GM19351 (cell line): ENCODE data around the gene HP.

ENCODE experiments used
- ATAC-seq: cut with Tn5 transposase; IDR thresholded peaks from one replicate; pipeline ENCODE4 v1.9.1; 2021; ENCODE audit warnings: mild to moderate bottlenecking, moderate library complexity; ENCODE audit not compliant: unreplicated experiment

Gene HP

GRCh38 chr16:72084445-72084844 lies 30.1 kb downstream of the HP start:
- ATAC-seq: no peak

GRCh38 chr16:72085002-72085401 lies 30.7 kb downstream of the HP start:
- no peak for ATAC-seq

DNA sequence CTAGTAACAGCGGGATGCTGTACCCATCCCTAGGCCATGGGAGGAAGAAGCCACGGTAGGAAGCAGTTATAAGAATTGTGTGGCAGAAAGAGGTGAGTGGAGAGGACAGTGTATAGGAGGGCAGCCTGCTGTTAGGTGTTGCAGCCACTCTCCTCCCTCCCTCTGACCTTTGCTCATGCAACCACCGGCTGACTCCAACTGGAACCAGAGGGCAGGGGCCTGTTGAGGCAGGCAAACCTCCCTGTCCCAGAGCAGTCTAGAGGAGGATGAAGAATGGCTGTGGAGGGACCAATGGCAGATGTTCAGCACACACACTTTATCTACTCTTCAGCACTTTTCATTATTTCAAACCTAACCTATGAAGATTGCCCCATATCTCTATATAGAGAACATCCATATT lies 36.9 kb downstream of the HP start:
- ATAC-seq: no peak

- peak; percentile 27 for ATAC-seq
Measured at GRCh38 chr16:72092832-72093447, 38.6 kb downstream of the HP start.

DNA sequence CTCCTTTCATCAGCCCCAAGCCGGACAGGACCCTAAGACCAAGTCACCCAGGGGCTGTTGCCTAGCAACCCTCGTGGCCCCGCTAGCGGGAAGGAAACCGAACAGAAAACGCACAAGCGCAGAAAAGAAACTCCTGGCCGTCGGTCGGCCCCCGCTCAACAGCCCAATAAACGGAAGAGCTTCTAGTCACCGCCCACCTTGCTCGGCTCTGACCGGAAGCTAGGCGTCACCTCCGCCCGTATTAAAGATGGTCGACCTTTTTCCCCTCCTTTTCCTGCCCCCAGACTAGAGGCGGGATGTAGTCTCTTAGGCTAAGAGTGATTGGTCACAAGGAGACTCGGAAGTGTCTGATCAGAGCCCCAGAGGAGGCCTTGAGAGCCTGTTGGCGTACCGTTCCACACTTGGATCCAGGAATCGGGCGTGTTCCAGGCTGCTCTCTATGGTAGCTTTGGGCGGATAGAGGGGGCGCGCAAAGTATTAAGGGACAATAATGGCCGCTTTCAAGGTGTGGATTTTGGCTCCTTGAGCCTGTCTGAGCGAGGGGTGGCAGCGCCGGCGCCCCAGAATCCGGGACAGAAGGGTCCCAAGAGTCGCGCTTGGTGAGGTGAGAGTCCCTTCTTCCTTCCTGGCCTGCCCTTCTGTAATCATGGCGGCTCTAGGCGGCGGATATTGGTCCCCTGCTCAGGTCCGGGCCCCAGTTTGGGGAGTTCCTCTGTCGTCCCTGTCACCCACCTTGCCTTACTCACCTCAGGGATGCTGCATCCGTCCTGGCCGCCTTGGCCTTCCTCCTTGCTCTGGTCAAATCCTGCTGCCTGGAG lies 39.4 kb downstream of the HP start, which contains the start of the genes DHX38 and TXNL4B:
DHX38 (plus strand) TSS at position 400 of the 818 bp plus-strand sequence. CDS start 2,311 bp downstream, outside the sequence.
TXNL4B (minus strand) TSS at position 173 of the 818 bp plus-strand sequence. CDS start 2,871 bp downstream, outside the sequence.
- peak; percentile 96 for ATAC-seq

DNA sequence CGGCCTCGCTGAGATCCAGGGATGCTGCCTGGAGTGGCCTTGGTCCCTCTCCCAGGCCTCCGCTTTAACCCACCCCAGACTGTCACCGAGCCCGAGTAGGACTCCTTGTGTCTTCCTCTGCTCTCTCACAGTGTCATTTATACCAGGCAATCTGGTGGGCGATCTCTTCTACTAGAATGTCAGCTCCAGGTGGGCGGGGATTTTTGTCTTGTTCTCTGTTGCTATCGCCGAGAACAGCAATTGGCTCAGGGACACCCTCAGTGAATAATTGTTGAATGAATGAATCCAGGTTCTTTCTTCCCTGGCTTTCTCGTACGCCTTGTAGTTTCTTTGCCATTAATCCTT lies 39.9 kb downstream of the HP start:
- peak; percentile 1 for ATAC-seq

DNA sequence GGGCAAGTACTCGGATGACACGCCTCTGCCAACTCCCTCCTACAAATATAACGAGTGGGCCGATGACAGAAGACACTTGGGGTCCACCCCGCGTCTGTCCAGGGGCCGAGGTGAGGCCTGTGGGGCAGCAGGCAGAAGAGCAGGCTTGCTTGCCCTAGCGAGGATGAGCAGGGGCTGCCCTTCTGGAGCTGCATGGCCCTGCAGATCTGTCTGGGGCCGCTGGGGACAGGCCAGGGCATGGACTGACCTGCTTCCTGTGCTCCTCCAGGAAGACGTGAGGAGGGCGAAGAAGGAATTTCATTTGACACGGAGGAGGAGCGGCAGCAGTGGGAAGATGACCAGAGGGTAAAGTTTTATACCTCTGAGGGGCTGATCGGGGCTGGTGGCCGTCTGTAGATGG lies 44.6 kb downstream of the HP start:
- no peak for ATAC-seq

DNA sequence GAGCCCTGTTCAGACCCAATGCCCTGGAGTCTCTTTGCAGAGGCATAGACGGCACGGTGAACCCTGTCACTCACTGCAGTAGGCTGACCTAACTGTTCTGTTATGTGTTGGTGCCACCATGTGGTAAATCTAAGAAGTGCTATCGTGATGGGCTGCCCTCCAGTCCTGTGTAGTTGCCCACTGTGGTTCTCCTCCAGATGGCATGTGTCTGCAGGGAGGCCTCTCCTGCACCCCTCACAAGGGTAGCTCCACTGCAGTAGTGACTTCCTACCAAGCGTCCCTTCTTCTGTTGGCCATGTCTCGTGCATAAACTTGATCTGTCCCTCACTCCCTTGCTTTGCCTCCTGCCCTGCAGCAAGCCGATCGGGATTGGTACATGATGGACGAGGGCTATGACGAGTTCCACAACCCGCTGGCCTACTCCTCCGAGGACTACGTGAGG lies 45.1 kb downstream of the HP start:
- ATAC-seq: peak; percentile 90

GRCh38 chr16:72101195-72101594 lies 46.9 kb downstream of the HP start:
- ATAC-seq: no peak

- ATAC-seq: no peak
Measured at GRCh38 chr16:72104905-72105304, 50.6 kb downstream of the HP start.

GRCh38 chr16:72105978-72106377 lies 51.7 kb downstream of the HP start:
- no peak for ATAC-seq

DNA sequence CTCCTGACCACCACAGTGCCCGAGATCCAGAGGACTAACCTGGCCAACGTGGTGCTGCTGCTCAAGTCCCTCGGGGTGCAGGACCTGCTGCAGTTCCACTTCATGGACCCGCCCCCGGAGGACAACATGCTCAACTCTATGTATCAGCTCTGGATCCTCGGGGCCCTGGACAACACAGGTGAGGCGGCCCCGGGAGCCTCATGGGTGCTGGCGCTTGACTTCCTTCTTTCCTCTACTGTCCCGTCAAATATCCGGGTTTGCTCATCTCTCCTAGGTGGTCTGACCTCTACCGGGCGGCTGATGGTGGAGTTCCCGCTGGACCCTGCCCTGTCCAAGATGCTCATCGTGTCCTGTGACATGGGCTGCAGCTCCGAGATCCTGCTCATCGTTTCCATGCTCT lies 53.1 kb downstream of the HP start:
- no peak for ATAC-seq

DNA sequence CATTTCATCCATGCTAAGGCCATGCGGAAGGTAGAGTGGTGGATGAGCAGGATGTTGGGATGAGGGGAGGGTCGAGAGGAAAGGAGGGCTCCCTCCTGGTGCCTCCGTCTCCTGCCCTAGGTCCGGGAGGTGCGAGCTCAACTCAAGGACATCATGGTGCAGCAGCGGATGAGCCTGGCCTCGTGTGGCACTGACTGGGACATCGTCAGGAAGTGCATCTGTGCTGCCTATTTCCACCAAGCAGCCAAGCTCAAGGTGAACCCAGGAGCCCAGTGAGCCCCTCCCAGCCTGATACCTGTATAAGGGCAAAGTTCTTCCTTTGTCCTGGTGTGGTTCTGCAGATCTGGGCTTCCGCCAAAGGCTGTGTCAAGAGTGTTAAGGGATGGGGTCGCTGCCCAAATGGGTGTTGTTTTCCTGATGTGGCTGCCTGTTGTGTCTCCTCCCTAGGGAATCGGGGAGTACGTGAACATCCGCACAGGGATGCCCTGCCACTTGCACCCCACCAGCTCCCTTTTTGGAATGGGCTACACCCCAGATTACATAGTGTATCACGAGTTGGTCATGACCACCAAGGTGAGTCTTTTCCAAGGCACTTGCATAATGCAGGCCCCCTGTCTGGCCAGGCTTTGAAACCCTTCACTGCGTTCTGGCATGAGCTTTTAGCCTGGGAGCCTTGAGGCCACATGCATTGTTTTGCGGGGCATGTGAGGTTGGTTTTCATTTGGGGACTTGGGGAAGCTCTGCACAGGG lies 54.2 kb downstream of the HP start:
- ATAC-seq: no peak

GRCh38 chr16:72109300-72109699 lies 55.0 kb downstream of the HP start:
- ATAC-seq: no peak

GRCh38 chr16:72109966-72110530 lies 55.7 kb downstream of the HP start:
- no peak for ATAC-seq
